HEK293 (cell line): ENCODE results near the gene MYO1D.

Experiments used
- CTCF ChIP-seq: fragments of 450-650 bp; formaldehyde crosslinking; IDR thresholded peaks from 2 replicates; pipeline ENCODE4 v1.5.1; 2016; ENCODE audit warnings: missing biosample characterization, missing genetic modification characterization
- KLF7 ChIP-seq: fragments of 450-650 bp; formaldehyde crosslinking; IDR thresholded peaks from 2 replicates; pipeline ENCODE4 v1.5.1; 2016; ENCODE audit warnings: missing biosample characterization, missing genetic modification characterization, borderline replicate concordance
- TCF7L2 ChIP-seq: IDR thresholded peaks from 2 replicates; pipeline ENCODE4 v1.6.1; 2011; ENCODE audit warnings: low read depth, mild to moderate bottlenecking, inconsistent platforms, low read length, moderate library complexity, borderline replicate concordance
- ZNF239 ChIP-seq: fragments of 450-650 bp; formaldehyde crosslinking; IDR thresholded peaks from 2 replicates; pipeline ENCODE4 v1.5.1; 2016; ENCODE audit warnings: missing biosample characterization, missing genetic modification characterization
- ZNF433 ChIP-seq: fragments of 450-650 bp; formaldehyde crosslinking; IDR thresholded peaks from 2 replicates; pipeline ENCODE4 v1.5.1; 2016; ENCODE audit warnings: missing biosample characterization, missing genetic modification characterization, low read depth

GRCh38 chr17:32517982-32518381 lies 358.9 kb downstream of the MYO1D start:
- TF ChIP-seq ZNF433 (tag by site-specific recombination) (no peak), KLF7 (tag by site-specific recombination) (no peak), ZNF239 (tag by site-specific recombination) (no peak), TCF7L2 (no peak), CTCF (no peak)
